Neuronal stem cell (in vitro differentiated cells): ENCODE data around the gene ZNF627.
"Not testable (repeated sequence)": the region's sequence is repeated elsewhere in the genome, so short reads cannot be mapped to it uniquely, and the experiment has no call there.

Experiments
- DNase-seq: peaks from one replicate; pipeline ENCODE4 v3.0.0-alpha.2; 2013; ENCODE audit warnings: low spot score
- H2AFZ ChIP-seq: one replicate; pipeline ENCODE4 v1.6.1; 2013; ENCODE audit warnings: mild to moderate bottlenecking, low read length, inconsistent platforms
- H2AK5ac ChIP-seq: 2 replicates; pipeline ENCODE4 v1.6.1; 2013; ENCODE audit warnings: low read depth, mild to moderate bottlenecking, inconsistent platforms, low read length, moderate library complexity, mixed read lengths
- H2BK120ac ChIP-seq: 2 replicates; pipeline ENCODE4 v1.6.1; 2013; ENCODE audit warnings: low read depth, mild to moderate bottlenecking, inconsistent platforms, low read length, moderate library complexity, mixed read lengths
- H2BK12ac ChIP-seq: one replicate; pipeline ENCODE4 v1.6.1; 2013; ENCODE audit warnings: low read length, inconsistent platforms
- H2BK15ac ChIP-seq: 2 replicates; pipeline ENCODE4 v1.6.1; 2013; ENCODE audit warnings: mild to moderate bottlenecking, low read length, inconsistent platforms, mixed read lengths
- H2BK5ac ChIP-seq: one replicate; pipeline ENCODE4 v1.6.1; 2013; ENCODE audit warnings: inconsistent platforms, mild to moderate bottlenecking, low read length, moderate library complexity
- H3K14ac ChIP-seq: one replicate; pipeline ENCODE4 v1.6.1; 2013; ENCODE audit warnings: low read length, inconsistent platforms
- H3K18ac ChIP-seq: 2 replicates; pipeline ENCODE4 v1.6.1; 2013; ENCODE audit warnings: low read length, inconsistent platforms
- H3K23ac ChIP-seq: 2 replicates; pipeline ENCODE4 v1.6.1; 2013; ENCODE audit warnings: low read depth, mild to moderate bottlenecking, mixed read lengths, low read length, inconsistent platforms; ENCODE audit not compliant: poor library complexity
- H3K27ac ChIP-seq: replicated peaks from 3 replicates; pipeline ENCODE4 v1.5.1; 2013; ENCODE audit warnings: low read length, inconsistent platforms
- H3K27me3 ChIP-seq, 3 experiments: 2 replicates each; pipeline ENCODE4 v1.6.1; 2013; ENCODE audit warnings: low read length in 3 of 3, mild to moderate bottlenecking in 2 of 3, inconsistent platforms in 1 of 3, low read depth in 1 of 3, mixed read lengths in 1 of 3, moderate library complexity in 1 of 3; ENCODE audit not compliant: control insufficient read depth in 3 of 3, insufficient read depth in 3 of 3
- H3K36me3 ChIP-seq, 2 donors: replicated peaks in 1 of 2; 2 replicates each; pipeline ENCODE4 v1.6.1; 2013; ENCODE audit warnings: low read length in 2 of 2; ENCODE audit not compliant: control insufficient read depth in 2 of 2, insufficient read depth in 2 of 2
- H3K4ac ChIP-seq: 2 replicates; pipeline ENCODE4 v1.6.1; 2013; ENCODE audit warnings: inconsistent platforms, mild to moderate bottlenecking, low read length, moderate library complexity
- H3K4me1 ChIP-seq, 2 donors: 1 replicate in 1 of 2; 2 replicates in 1 of 2; pipeline ENCODE4 v1.6.1; 2013; ENCODE audit warnings: low read length in 2 of 2, low read depth in 1 of 2; ENCODE audit not compliant: control insufficient read depth in 2 of 2, insufficient read depth in 1 of 2
- H3K4me2 ChIP-seq: one replicate; pipeline ENCODE4 v1.6.1; 2013; ENCODE audit warnings: mild to moderate bottlenecking, low read length, inconsistent platforms; ENCODE audit not compliant: insufficient read depth, poor library complexity, severe bottlenecking
- H3K4me3 ChIP-seq, 2 donors: 2 replicates each; pipeline ENCODE4 v1.5.1; 2013; ENCODE audit warnings: low read length in 2 of 2, mild to moderate bottlenecking in 2 of 2, inconsistent platforms in 1 of 2, moderate library complexity in 1 of 2
- H3K79me1 ChIP-seq: one replicate; pipeline ENCODE4 v1.6.1; 2013; ENCODE audit warnings: low read depth, mild to moderate bottlenecking, inconsistent platforms, low read length, moderate library complexity
- H3K9ac ChIP-seq: one replicate; pipeline ENCODE4 v1.6.1; 2013; ENCODE audit warnings: mild to moderate bottlenecking, low read depth, low read length, inconsistent platforms; ENCODE audit not compliant: poor library complexity
- H3K9me3 ChIP-seq, 2 donors: replicated peaks in 1 of 2; 2 replicates each; pipeline versions ENCODE3 to v1.6.1; 2013; ENCODE audit warnings: low read length in 2 of 2, mild to moderate bottlenecking in 2 of 2, inconsistent platforms in 1 of 2, low read depth in 1 of 2, mixed read lengths in 1 of 2, moderate library complexity in 1 of 2; ENCODE audit not compliant: control insufficient read depth in 2 of 2, insufficient read depth in 1 of 2
- H4K8ac ChIP-seq: one replicate; pipeline ENCODE4 v1.6.1; 2013; ENCODE audit warnings: low read depth, mild to moderate bottlenecking, inconsistent platforms, low read length, moderate library complexity
- H4K91ac ChIP-seq: one replicate; pipeline ENCODE4 v1.6.1; 2013; ENCODE audit warnings: low read length, low read depth, mild to moderate bottlenecking, inconsistent platforms; ENCODE audit not compliant: poor library complexity
- WGBS, 2 donors: extraction: QIAGEN DNeasy Blood & Tissue Kit; methylation state at CpG; one replicate each; pipeline ENCODE4 v1.1.7; 2013; ENCODE audit warnings: missing lambda C conversion rate in 2 of 2, mixed read lengths in 1 of 2; ENCODE audit not compliant: insufficient read length in 2 of 2, insufficient replicate concordance in 1 of 2; ENCODE audit errors: extremely low coverage in 2 of 2; 5-methylcytosine and 5-hydroxymethylcytosine counted together

The ZNF627 gene

DNA sequence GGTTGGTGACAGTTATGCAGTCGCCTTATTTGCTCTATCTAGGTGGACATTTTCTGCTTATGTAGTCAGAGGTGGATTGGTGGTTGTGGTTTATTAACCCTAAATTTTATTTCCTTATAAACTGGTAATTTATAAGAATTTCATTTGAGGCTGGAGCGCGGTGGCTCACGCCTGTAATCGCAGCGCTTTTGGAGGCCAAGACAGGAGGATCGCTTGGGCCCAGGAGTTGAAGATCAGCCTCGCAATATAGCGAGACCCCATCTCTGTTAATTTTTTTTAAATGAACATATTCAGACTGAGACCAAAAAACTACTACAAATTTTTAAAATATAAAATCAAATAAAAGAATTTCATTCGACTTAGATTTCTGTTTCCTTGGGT is 810 bp downstream of the ZNF627 start:
- no peak overlapping the region for H2BK120ac ChIP-seq
- H3K9ac ChIP-seq: peak overlapping the region; percentile 99
- H3K9me3 ChIP-seq: peaks cover 7 to 56% of the 10 kb centered on the region in 2 donors
- peak overlapping the region; percentile 92 for H2AFZ ChIP-seq
- no peaks in the 10 kb centered on the region for H3K4me1 ChIP-seq
- no peak overlapping the region for H2BK12ac ChIP-seq
- no peak overlapping the region for H3K27ac ChIP-seq
- H2AK5ac ChIP-seq: peak overlapping the region; percentile 93
- H3K23ac ChIP-seq: no peak overlapping the region
- H4K8ac ChIP-seq: no peak overlapping the region
- peaks cover 9% of the 10 kb centered on the region for H3K79me1 ChIP-seq
- H3K4me2 ChIP-seq: peak overlapping the region; percentile 71
- peak overlapping the region; percentile 93 to 95 for H3K4me3 ChIP-seq
- H4K91ac ChIP-seq: no peak overlapping the region
- peaks cover 4 to 46% of the 10 kb centered on the region in 2 donors for H3K36me3 ChIP-seq
- no peaks in the 10 kb centered on the region for H3K27me3 ChIP-seq
- H3K18ac ChIP-seq: no peak overlapping the region
- no peak overlapping the region for H2BK15ac ChIP-seq
- WGBS, 2 donors: no CpG with 5 or more reads among the region's 10 CpGs
- DNase-seq: no peak
- no peak overlapping the region for H3K4ac ChIP-seq
- no peak overlapping the region for H3K14ac ChIP-seq
- no peak overlapping the region for H2BK5ac ChIP-seq

DNA sequence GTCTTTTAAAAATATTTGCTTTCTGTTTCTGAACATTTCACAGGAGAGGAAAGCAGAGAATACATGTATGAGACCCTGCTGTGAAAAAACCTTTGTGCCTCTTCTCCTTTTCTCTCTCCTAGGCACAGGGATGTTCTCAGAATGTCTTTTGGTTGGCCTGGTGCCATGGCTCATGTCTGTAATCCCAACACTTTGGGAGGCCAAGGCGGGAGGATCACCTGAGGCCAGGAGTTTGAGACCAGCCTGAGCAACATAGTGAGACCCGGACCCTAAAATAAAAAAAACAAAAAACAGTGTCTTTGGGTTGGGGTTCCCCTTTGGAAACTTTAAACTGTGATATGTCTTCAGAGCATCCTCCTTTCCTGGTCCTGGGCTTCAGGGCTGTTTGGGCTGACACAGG is 1.5 kb downstream of the ZNF627 start:
- peaks cover 9% of the 10 kb centered on the region for H3K79me1 ChIP-seq
- no peak overlapping the region for H4K91ac ChIP-seq
- H3K9ac ChIP-seq: no peak overlapping the region
- peaks cover 5 to 52% of the 10 kb centered on the region in 2 donors for H3K36me3 ChIP-seq
- no peak overlapping the region for H3K4ac ChIP-seq
- no peak overlapping the region for H2AFZ ChIP-seq
- H3K23ac ChIP-seq: no peak overlapping the region
- no peak overlapping the region for H2BK120ac ChIP-seq
- H2BK15ac ChIP-seq: no peak overlapping the region
- H2BK12ac ChIP-seq: no peak overlapping the region
- H3K4me1 ChIP-seq: no peaks in the 10 kb centered on the region
- H4K8ac ChIP-seq: no peak overlapping the region
- H3K27ac ChIP-seq: no peak overlapping the region
- no peak overlapping the region for H3K18ac ChIP-seq
- H3K27me3 ChIP-seq: no peaks in the 10 kb centered on the region
- no peak overlapping the region for H3K4me2 ChIP-seq
- WGBS, 2 donors: no CpG with 5 or more reads among the region's 2 CpGs
- no peak overlapping the region for H3K14ac ChIP-seq
- no peak overlapping the region for H2BK5ac ChIP-seq
- H3K9me3 ChIP-seq: peaks cover 7 to 62% of the 10 kb centered on the region in 2 donors
- no peak for DNase-seq
- peak overlapping the region in 1 of 2 donors; percentile 95 for H3K4me3 ChIP-seq
- no peak overlapping the region for H2AK5ac ChIP-seq

DNA sequence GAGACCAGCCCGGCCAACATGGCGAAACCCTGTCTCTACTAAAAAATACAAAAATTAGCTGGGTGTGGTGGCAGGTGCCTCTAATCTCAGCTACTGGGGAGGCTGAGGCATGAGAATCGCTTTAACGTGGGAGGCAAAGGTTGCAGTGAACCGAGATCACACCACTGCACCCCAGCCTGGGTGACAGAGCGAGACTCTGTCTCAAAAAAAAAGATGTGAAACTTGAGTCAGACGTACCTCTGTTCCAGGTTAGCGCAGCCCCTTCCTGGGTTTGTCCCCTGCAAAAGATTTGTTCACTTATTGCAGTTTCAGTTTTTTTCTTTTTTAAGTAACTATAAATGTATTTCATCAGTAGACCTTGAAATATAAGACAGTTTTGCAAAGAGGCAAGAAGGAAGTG is 2.4 kb downstream of the ZNF627 start:
- Histone ChIP-seq H3K9me3 (peaks cover 14 to 72% of the 10 kb centered on the region in 2 donors), H3K36me3 (peaks cover 11 to 62% of the 10 kb centered on the region in 2 donors), H3K79me1 (peaks cover 13% of the 10 kb centered on the region)
- H4K8ac ChIP-seq, H3K18ac ChIP-seq, H3K14ac ChIP-seq, H3K9ac ChIP-seq, H3K4me1 ChIP-seq, H3K23ac ChIP-seq, H3K27me3 ChIP-seq, H2AFZ ChIP-seq, H2BK15ac ChIP-seq, H2BK120ac ChIP-seq, H3K4me3 ChIP-seq, H2BK5ac ChIP-seq, H3K27ac ChIP-seq, H2AK5ac ChIP-seq, H3K4me2 ChIP-seq, H3K4ac ChIP-seq, DNase-seq, H2BK12ac ChIP-seq, H4K91ac ChIP-seq: not testable (repeated sequence)
- WGBS, 2 donors: no CpG with 5 or more reads among the region's 8 CpGs

DNA sequence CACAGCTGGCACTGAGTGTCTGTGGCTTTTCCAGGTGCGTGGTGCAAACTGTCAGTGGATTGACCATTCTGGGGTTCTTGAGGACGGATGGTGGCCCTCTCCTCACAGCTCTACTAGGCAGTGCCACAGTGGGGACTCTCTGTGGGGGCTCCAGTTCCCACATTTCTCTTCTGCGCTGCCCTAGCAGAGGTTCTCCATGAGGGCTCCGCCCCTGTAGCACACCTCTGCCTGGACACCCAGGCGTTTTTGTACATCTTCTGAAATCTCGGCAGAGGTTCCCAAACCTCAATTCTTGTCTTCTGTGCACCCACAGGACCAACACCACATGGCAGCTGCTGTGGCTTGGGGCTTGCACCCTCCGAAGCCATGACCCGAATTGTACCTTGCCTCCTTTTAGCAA is 9.2 kb downstream of the ZNF627 start:
- no peak overlapping the region for H3K4ac ChIP-seq
- H3K23ac ChIP-seq: no peak overlapping the region
- H3K4me2 ChIP-seq: no peak overlapping the region
- peaks cover 25 to 93% of the 10 kb centered on the region in 2 donors for H3K36me3 ChIP-seq
- DNase-seq: no peak
- H2BK15ac ChIP-seq: no peak overlapping the region
- no peak overlapping the region for H3K4me3 ChIP-seq
- no peak overlapping the region for H2BK12ac ChIP-seq
- H3K4me1 ChIP-seq: no peaks in the 10 kb centered on the region
- H3K27me3 ChIP-seq: no peaks in the 10 kb centered on the region
- no peak overlapping the region for H2AK5ac ChIP-seq
- no peak overlapping the region for H3K9ac ChIP-seq
- no peak overlapping the region for H3K14ac ChIP-seq
- no peak overlapping the region for H2BK120ac ChIP-seq
- no peak overlapping the region for H3K27ac ChIP-seq
- H4K91ac ChIP-seq: no peak overlapping the region
- H3K9me3 ChIP-seq: peaks cover 29 to 94% of the 10 kb centered on the region in 2 donors
- no peak overlapping the region for H2AFZ ChIP-seq
- no peak overlapping the region for H4K8ac ChIP-seq
- peaks cover 14% of the 10 kb centered on the region for H3K79me1 ChIP-seq
- H3K18ac ChIP-seq: no peak overlapping the region
- no CpG with 5 or more reads among the region's 8 CpGs for WGBS, 2 donors
- no peak overlapping the region for H2BK5ac ChIP-seq
